ENCODE measurements around the gene FAF1. TPM values are rescaled to one million over a fixed set of nuclear protein-coding genes. Genes with fewer than 3 reads are reported as not detected.

FAF1 gene
- total and polyA plus RNA-seq, 9 of the 15 experiments (the other 6 are each of a cell fraction or from before 2014, with no cell fraction given): 48.7 to 225 (median 118) TPM

GRCh38 chr1:50978144-50978851 lies 18.2 kb upstream of the FAF1 start (continued):
- TF ChIP-seq, protein P1, sequence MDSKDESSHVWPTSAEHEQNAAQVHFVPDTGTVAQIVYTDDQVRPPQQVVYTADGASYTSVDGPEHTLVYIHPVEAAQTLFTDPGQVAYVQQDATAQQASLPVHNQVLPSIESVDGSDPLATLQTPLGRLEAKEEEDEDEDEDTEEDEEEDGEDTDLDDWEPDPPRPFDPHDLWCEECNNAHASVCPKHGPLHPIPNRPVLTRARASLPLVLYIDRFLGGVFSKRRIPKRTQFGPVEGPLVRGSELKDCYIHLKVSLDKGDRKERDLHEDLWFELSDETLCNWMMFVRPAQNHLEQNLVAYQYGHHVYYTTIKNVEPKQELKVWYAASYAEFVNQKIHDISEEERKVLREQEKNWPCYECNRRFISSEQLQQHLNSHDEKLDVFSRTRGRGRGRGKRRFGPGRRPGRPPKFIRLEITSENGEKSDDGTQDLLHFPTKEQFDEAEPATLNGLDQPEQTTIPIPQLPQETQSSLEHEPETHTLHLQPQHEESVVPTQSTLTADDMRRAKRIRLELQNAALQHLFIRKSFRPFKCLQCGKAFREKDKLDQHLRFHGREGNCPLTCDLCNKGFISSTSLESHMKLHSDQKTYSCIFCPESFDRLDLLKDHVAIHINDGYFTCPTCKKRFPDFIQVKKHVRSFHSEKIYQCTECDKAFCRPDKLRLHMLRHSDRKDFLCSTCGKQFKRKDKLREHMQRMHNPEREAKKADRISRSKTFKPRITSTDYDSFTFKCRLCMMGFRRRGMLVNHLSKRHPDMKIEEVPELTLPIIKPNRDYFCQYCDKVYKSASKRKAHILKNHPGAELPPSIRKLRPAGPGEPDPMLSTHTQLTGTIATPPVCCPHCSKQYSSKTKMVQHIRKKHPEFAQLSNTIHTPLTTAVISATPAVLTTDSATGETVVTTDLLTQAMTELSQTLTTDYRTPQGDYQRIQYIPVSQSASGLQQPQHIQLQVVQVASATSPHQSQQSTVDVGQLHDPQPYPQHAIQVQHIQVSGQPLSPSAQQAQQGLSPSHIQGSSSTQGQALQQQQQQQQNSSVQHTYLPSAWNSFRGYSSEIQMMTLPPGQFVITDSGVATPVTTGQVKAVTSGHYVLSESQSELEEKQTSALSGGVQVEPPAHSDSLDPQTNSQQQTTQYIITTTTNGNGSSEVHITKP (IDR thresholded peaks at IDR 0.05; ENCODE audit: partially characterized antibody): peak; percentile 81
- TF ChIP-seq ZC3H11A (IDR thresholded peaks at IDR 0.05; ENCODE audit: low read depth, low read length): no peak
- TF ChIP-seq ELF1 (tag; IDR thresholded peaks at IDR 0.05): peak; percentile 27; the same call in 1 of the 2 replicates
- no peak for TF ChIP-seq CBFA2T3 (IDR thresholded peaks at IDR 0.05)
- TF ChIP-seq HDAC1 (IDR thresholded peaks at IDR 0.05): peak in 1 of 2 experiments; percentile 26; a peak in 2 of 4 replicates
- TF ChIP-seq ZNF408 (CRISPR knock-in tag; IDR thresholded peaks at IDR 0.05; ENCODE audit: low read depth): no peak
- TF ChIP-seq KDM4B (IDR thresholded peaks at IDR 0.05; ENCODE audit: borderline replicate concordance in 2 of 2, low read depth in 1 of 2): peak in 1 of 2 experiments; percentile 67; a peak in 1 of 4 replicates
- TF ChIP-seq, protein P2, sequence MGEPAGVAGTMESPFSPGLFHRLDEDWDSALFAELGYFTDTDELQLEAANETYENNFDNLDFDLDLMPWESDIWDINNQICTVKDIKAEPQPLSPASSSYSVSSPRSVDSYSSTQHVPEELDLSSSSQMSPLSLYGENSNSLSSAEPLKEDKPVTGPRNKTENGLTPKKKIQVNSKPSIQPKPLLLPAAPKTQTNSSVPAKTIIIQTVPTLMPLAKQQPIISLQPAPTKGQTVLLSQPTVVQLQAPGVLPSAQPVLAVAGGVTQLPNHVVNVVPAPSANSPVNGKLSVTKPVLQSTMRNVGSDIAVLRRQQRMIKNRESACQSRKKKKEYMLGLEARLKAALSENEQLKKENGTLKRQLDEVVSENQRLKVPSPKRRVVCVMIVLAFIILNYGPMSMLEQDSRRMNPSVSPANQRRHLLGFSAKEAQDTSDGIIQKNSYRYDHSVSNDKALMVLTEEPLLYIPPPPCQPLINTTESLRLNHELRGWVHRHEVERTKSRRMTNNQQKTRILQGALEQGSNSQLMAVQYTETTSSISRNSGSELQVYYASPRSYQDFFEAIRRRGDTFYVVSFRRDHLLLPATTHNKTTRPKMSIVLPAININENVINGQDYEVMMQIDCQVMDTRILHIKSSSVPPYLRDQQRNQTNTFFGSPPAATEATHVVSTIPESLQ (CRISPR knock-in tag; IDR thresholded peaks at IDR 0.05): peak; percentile 31; the same call in 1 of the 2 replicates
- no peak for TF ChIP-seq HCFC1 (IDR thresholded peaks at IDR 0.05; ENCODE audit: low read depth, low read length)
- TF ChIP-seq, protein P3, sequence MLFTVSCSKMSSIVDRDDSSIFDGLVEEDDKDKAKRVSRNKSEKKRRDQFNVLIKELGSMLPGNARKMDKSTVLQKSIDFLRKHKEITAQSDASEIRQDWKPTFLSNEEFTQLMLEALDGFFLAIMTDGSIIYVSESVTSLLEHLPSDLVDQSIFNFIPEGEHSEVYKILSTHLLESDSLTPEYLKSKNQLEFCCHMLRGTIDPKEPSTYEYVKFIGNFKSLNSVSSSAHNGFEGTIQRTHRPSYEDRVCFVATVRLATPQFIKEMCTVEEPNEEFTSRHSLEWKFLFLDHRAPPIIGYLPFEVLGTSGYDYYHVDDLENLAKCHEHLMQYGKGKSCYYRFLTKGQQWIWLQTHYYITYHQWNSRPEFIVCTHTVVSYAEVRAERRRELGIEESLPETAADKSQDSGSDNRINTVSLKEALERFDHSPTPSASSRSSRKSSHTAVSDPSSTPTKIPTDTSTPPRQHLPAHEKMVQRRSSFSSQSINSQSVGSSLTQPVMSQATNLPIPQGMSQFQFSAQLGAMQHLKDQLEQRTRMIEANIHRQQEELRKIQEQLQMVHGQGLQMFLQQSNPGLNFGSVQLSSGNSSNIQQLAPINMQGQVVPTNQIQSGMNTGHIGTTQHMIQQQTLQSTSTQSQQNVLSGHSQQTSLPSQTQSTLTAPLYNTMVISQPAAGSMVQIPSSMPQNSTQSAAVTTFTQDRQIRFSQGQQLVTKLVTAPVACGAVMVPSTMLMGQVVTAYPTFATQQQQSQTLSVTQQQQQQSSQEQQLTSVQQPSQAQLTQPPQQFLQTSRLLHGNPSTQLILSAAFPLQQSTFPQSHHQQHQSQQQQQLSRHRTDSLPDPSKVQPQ (CRISPR knock-in tag; IDR thresholded peaks at IDR 0.05; ENCODE audit: borderline replicate concordance): no peak
- TF ChIP-seq TAL1 (IDR thresholded peaks at IDR 0.05): no peak
- no peak for TF ChIP-seq ZNF551 (CRISPR knock-in tag; IDR thresholded peaks at IDR 0.05)
- no peak for TF ChIP-seq ZNF780A (CRISPR knock-in tag; IDR thresholded peaks at IDR 0.05)
- TF ChIP-seq MAFG (tag; conservative IDR thresholded peaks at IDR 0.05): no peak
- 0 out of 2 replicates have a peak, but pooled peaks have one; percentile 60 for TF ChIP-seq SMARCE1 (IDR thresholded peaks at IDR 0.05)
- TF ChIP-seq BRD4 (IDR thresholded peaks at IDR 0.05): peak; percentile 43
- peak in 1 of 2 experiments; percentile 10; a peak in 1 of 4 replicates for TF ChIP-seq TBL1XR1 (IDR thresholded peaks at IDR 0.05; ENCODE audit: low read length in 2 of 2)
- TF ChIP-seq, protein P4, sequence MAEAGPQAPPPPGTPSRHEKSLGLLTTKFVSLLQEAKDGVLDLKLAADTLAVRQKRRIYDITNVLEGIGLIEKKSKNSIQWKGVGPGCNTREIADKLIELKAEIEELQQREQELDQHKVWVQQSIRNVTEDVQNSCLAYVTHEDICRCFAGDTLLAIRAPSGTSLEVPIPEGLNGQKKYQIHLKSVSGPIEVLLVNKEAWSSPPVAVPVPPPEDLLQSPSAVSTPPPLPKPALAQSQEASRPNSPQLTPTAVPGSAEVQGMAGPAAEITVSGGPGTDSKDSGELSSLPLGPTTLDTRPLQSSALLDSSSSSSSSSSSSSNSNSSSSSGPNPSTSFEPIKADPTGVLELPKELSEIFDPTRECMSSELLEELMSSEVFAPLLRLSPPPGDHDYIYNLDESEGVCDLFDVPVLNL (CRISPR knock-in tag; IDR thresholded peaks at IDR 0.05; ENCODE audit: low read depth): 0 out of 2 replicates have a peak, but pooled peaks have one; percentile 32

All from K562 (cell line).